Endothelial cell of umbilical vein (primary cell): ENCODE results near the gene RRP1. TPM values are rescaled to one million over a fixed set of nuclear protein-coding genes. Genes with fewer than 3 reads are reported as not detected.

Experiments
- BruUV-seq: library from RNA; stranded (reverse); fragments of 400-500 nt; replicated peaks from 2 replicates; lab custom pipeline; 2021; lab: Mats Ljungman, UMichigan
- CTCF ChIA-PET: fragments of 300-600, 350-600 bp; sonication (Branson Sonifier 250); formaldehyde crosslinking; loops from one replicate; lab custom pipeline; 2021; ENCODE audit warnings: antibody characterized with exemption, inconsistent platforms; lab: Charles Lee
- POLR2A ChIA-PET: fragments of 300-600, 350-600 bp; sonication (Branson Sonifier 250); formaldehyde crosslinking; loops from one replicate; lab custom pipeline; 2021; ENCODE audit warnings: antibody characterized with exemption, inconsistent platforms; lab: Charles Lee
- DNase-seq: peaks from one replicate; pipeline ENCODE4 v3.0.0-alpha.2; 2011; ENCODE audit warnings: low read depth, low spot score
- FAIRE-seq: peaks from 2 replicates; lab custom pipeline; 2011; peaks lifted over from hg19 to GRCh38; lab: Jason Lieb, UNC
- H2AFZ ChIP-seq: 2 replicates; pipeline ENCODE4 v1.6.0; 2012; ENCODE audit warnings: low read depth, low read length, control low read depth, inconsistent platforms
- H3K27ac ChIP-seq: 2 replicates; pipeline ENCODE4 v1.5.1; 2011; ENCODE audit warnings: low read depth, mild to moderate bottlenecking, control low read depth, low read length, moderate library complexity; ENCODE audit not compliant: insufficient read depth
- H3K27me3 ChIP-seq, 2 experiments: 2 replicates each; pipeline versions ENCODE4 v1.6.0 to v1.6.1; 2011; ENCODE audit warnings: low read length in 2 of 2, mixed read lengths in 1 of 2; ENCODE audit not compliant: control insufficient read depth in 2 of 2, insufficient read depth in 2 of 2
- H3K36me3 ChIP-seq, 2 experiments: 2 replicates in 1 of 2; 3 replicates in 1 of 2; pipeline ENCODE4 v1.5.1; 2011; ENCODE audit warnings: low read length in 2 of 2, mild to moderate bottlenecking in 1 of 2, moderate library complexity in 1 of 2; ENCODE audit not compliant: control insufficient read depth in 2 of 2, insufficient read depth in 2 of 2; ENCODE audit errors: extremely low read depth in 1 of 2
- H3K4me1 ChIP-seq: 3 replicates; pipeline ENCODE4 v1.5.1; 2011; ENCODE audit warnings: mild to moderate bottlenecking, low read length; ENCODE audit not compliant: control insufficient read depth, insufficient read depth; ENCODE audit errors: extremely low read depth
- H3K4me2 ChIP-seq: 2 replicates; pipeline ENCODE4 v1.6.1; 2011; ENCODE audit warnings: low read length, control low read depth, mixed read lengths; ENCODE audit not compliant: insufficient read depth
- H3K4me3 ChIP-seq, 3 experiments: fragments of 200-600 bp in 1 of 3; sonication (generic), shearing (Covaris generic) in 1 of 3; replicated peaks in 1 of 3; 2 replicates each; pipeline ENCODE4 v1.5.1; 2011 to 2016; ENCODE audit warnings: control low read depth in 3 of 3, low read length in 3 of 3, mild to moderate bottlenecking in 2 of 3, inconsistent platforms in 1 of 3, low read depth in 1 of 3, moderate library complexity in 1 of 3; ENCODE audit not compliant: insufficient read depth in 1 of 3
- H3K79me2 ChIP-seq: 2 replicates; pipeline ENCODE4 v1.6.0; 2012; ENCODE audit warnings: low read length, inconsistent platforms; ENCODE audit not compliant: control insufficient read depth, insufficient read depth
- H3K9ac ChIP-seq: replicated peaks from 2 replicates; pipeline ENCODE3; 2011; ENCODE audit warnings: low read length, control low read depth; ENCODE audit not compliant: insufficient read depth; ENCODE audit errors: extremely low read depth
- H3K9me1 ChIP-seq: replicated peaks from 3 replicates; pipeline ENCODE4 v1.6.0; 2011; ENCODE audit warnings: mild to moderate bottlenecking, low read length; ENCODE audit not compliant: control insufficient read depth, insufficient read depth; ENCODE audit errors: extremely low read depth
- H3K9me3 ChIP-seq: replicated peaks from 2 replicates; pipeline ENCODE4 v1.5.1; 2012; ENCODE audit warnings: low read length, inconsistent platforms; ENCODE audit not compliant: control insufficient read depth, insufficient read depth
- H4K20me1 ChIP-seq: replicated peaks from 2 replicates; pipeline ENCODE3; 2011; ENCODE audit warnings: mild to moderate bottlenecking, low read length; ENCODE audit not compliant: control insufficient read depth, insufficient read depth; ENCODE audit errors: extremely low read depth
- EZH2 ChIP-seq: IDR thresholded peaks from 2 replicates; pipeline ENCODE4 v1.6.1; 2012; ENCODE audit warnings: borderline replicate concordance, low read depth, mild to moderate bottlenecking, moderate library complexity, low read length, inconsistent platforms; ENCODE audit not compliant: severe bottlenecking
- FOS ChIP-seq: IDR thresholded peaks from 2 replicates; pipeline ENCODE4 v1.6.1; 2011; ENCODE audit warnings: mild to moderate bottlenecking, low read length, moderate library complexity, borderline replicate concordance; ENCODE audit not compliant: insufficient read depth
- GATA2 ChIP-seq: IDR thresholded peaks from 2 replicates; pipeline ENCODE4 v1.7.0; 2011; ENCODE audit warnings: low read depth, mild to moderate bottlenecking, moderate library complexity, mixed read lengths, low read length; ENCODE audit not compliant: insufficient read length, insufficient read depth
- JUN ChIP-seq: IDR thresholded peaks from 2 replicates; pipeline ENCODE4 v1.6.1; 2011; ENCODE audit warnings: borderline replicate concordance, low read depth; ENCODE audit not compliant: insufficient read length, insufficient read depth
- MYC ChIP-seq: IDR thresholded peaks from one replicate; pipeline ENCODE4 v1.6.1; 2011; ENCODE audit warnings: mild to moderate bottlenecking, low read depth, low read length
- POLR2A ChIP-seq: IDR thresholded peaks from 2 replicates; pipeline ENCODE4 v1.6.1; 2012; ENCODE audit warnings: low read depth, mild to moderate bottlenecking, control low read depth, low read length
- POLR2AphosphoS5 ChIP-seq: IDR thresholded peaks from 2 replicates; pipeline ENCODE4 v1.6.1; 2012; ENCODE audit warnings: low read depth, mild to moderate bottlenecking, control low read depth, low read length, moderate library complexity; ENCODE audit not compliant: insufficient read depth
- dilution Hi-C: fragments of 300-500 bp; cut with MboI; formaldehyde crosslinking; loops from one replicate; pipeline ENCODE4 v1.15.0; 2019; ENCODE audit warnings: low sequenced_read_pairs; ENCODE audit not compliant: extremely low pct_ligation_motif_present
- intact Hi-C: fragments of 100-400 bp; cut with micrococcal nuclease; formaldehyde crosslinking; loops from one replicate; pipeline ENCODE4 v1.10.0; 2022
- polyA plus RNA-seq, 4 experiments: library from polyadenylated mRNA; depleted of rRNA in 3 of 4; stranded (reverse) in 3 of 4; unstranded in 1 of 4; fragments of >200 nt; gene quantifications; 2 replicates each; pipeline versions ENCODE4 v1.2.1 to v1.2.3, GENCODE V29; 2011 to 2012; ENCODE audit warnings: missing spikeins in 1 of 4
- total RNA-seq: library from RNA; stranded (reverse); gene quantifications from 2 replicates; pipeline ENCODE4 v1.2.3, GENCODE V29; 2021
- TF ChIP-seq, protein P1 (sequence below): IDR thresholded peaks from 2 replicates; pipeline ENCODE4 v1.6.1; 2011; ENCODE audit not compliant: insufficient read depth, insufficient read length
- TF ChIP-seq, protein P2 (sequence below), 2 donors: IDR thresholded peaks; 1 replicate in 1 of 2; 2 replicates in 1 of 2; pipeline ENCODE4 v1.5.1; 2011; ENCODE audit warnings: low read length in 2 of 2, mild to moderate bottlenecking in 2 of 2, moderate library complexity in 2 of 2, control low read depth in 1 of 2, inconsistent platforms in 1 of 2, low read depth in 1 of 2; ENCODE audit not compliant: insufficient read depth in 1 of 2; ENCODE audit errors: extremely low read depth in 1 of 2

RRP1 gene
- total and polyA plus RNA-seq, 2 donors (not counting 3 experiments of a cell fraction or from before 2014, with no cell fraction given), result 15.2 to 36.3 TPM

DNA sequence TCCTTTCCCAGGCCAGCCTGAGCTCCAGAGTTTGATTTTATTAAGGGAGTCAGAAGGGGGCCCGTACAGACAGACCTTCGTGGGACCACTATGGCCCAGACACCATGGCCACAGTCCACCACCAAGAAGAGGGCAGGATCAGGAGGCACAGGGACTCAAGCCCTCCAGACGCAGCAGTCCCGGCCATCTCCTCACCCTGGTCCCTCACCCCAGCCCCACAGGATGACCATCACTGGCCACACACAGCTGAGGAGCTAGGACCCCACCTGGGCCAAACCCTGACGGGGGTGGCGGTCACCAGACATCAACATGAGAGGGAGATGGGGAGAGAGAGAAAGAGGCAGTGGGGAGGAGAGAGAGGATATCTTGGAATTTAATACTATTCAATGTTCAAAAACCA, 46.5 kb downstream of the RRP1 start:
- dilution Hi-C loops (no loop called here), intact Hi-C loops (no loop called here)
- H3K79me2 ChIP-seq, result no peaks in the 10 kb centered on the region
- FAIRE-seq (no peak), DNase-seq (no peak)
- no peaks in the 10 kb centered on the region for H3K9me3 ChIP-seq
- ChIA-PET CTCF (interaction anchor here (0.9 to 1.9 kb wide), 3 partner anchors 10 to 103 kb away, joined by 3 to 4 read pairs (median 3); no protein-coding TSS in a partner anchor), POLR2A (interaction anchor here (0.6 kb wide), 1 partner anchor 23 kb away, joined by 10 read pairs; no protein-coding TSS in a partner anchor)
- no peaks in the 10 kb centered on the region for H3K36me3 ChIP-seq
- H3K9me1 ChIP-seq, result no peaks in the 10 kb centered on the region
- H4K20me1 ChIP-seq, result no peaks in the 10 kb centered on the region
- H3K27ac ChIP-seq, result no peak overlapping the region
- H2AFZ ChIP-seq, result no peak overlapping the region
- no peak overlapping the region for H3K9ac ChIP-seq
- no peaks in the 10 kb centered on the region for H3K4me1 ChIP-seq
- TF ChIP-seq, protein P1, sequence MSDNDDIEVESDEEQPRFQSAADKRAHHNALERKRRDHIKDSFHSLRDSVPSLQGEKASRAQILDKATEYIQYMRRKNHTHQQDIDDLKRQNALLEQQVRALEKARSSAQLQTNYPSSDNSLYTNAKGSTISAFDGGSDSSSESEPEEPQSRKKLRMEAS, result no peak
- TF ChIP-seq POLR2AphosphoS5 (no peak), MYC (no peak), GATA2 (no peak), JUN (no peak), FOS (no peak), POLR2A (no peak), EZH2 (no peak)
- TF ChIP-seq, protein P2, sequence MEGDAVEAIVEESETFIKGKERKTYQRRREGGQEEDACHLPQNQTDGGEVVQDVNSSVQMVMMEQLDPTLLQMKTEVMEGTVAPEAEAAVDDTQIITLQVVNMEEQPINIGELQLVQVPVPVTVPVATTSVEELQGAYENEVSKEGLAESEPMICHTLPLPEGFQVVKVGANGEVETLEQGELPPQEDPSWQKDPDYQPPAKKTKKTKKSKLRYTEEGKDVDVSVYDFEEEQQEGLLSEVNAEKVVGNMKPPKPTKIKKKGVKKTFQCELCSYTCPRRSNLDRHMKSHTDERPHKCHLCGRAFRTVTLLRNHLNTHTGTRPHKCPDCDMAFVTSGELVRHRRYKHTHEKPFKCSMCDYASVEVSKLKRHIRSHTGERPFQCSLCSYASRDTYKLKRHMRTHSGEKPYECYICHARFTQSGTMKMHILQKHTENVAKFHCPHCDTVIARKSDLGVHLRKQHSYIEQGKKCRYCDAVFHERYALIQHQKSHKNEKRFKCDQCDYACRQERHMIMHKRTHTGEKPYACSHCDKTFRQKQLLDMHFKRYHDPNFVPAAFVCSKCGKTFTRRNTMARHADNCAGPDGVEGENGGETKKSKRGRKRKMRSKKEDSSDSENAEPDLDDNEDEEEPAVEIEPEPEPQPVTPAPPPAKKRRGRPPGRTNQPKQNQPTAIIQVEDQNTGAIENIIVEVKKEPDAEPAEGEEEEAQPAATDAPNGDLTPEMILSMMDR (IDR thresholded peaks at IDR 0.05; ENCODE audit: extremely low read depth in 1 of 2, insufficient read depth in 1 of 2, low read depth in 1 of 2, low read length in 2 of 2), result no peak
- H3K4me2 ChIP-seq, result no peak overlapping the region
- H3K27me3 ChIP-seq, result peaks cover 0 to 6% of the 10 kb centered on the region in 2 experiments
- no TSS peak for BruUV-seq
- H3K4me3 ChIP-seq, result no peak overlapping the region
